Measurements from ENCODE around the gene C17orf113. TPM values are rescaled to one million over a fixed set of nuclear protein-coding genes. Genes with fewer than 3 reads are reported as not detected.

C17orf113 gene
- total RNA-seq, 2 experiments from 2014 or later: 0.04 to 0.08 TPM

GRCh38 chr17:42051645-42052044 is 1.2 kb upstream of the C17orf113 start:
- POLR2A ChIA-PET: no interaction called here

GRCh38 chr17:42051013-42051400 is 606 bp upstream of the C17orf113 start:
- POLR2A ChIA-PET: no interaction called here
- CTCF ChIA-PET: interaction anchor here (0.9 to 1.2 kb wide), 3 partner anchors 25 to 50 kb away, joined by 3 to 5 read pairs (median 4); partner anchors contain the start of gene NKIRAS2

More at GRCh38 chr17:42051645-42052044, 1.2 kb upstream of the C17orf113 start:
- CTCF ChIA-PET: interaction anchor here (0.9 to 1.2 kb wide), 3 partner anchors 25 to 50 kb away, joined by 3 to 5 read pairs (median 4); partner anchors contain the start of gene NKIRAS2

- POLR2A ChIA-PET: no interaction called here
Observed at GRCh38 chr17:42049834-42050392, 488 bp downstream of the C17orf113 start.

GRCh38 chr17:42047343-42047742 is 3.1 kb downstream of the C17orf113 start:
- ChIA-PET CTCF (interaction anchor here (1.2 kb wide), 1 partner anchor 84 kb away, joined by 3 read pairs; no protein-coding TSS in a partner anchor), POLR2A (no interaction called here)

More at GRCh38 chr17:42049834-42050392, 488 bp downstream of the C17orf113 start:
- CTCF ChIA-PET: interaction anchor here (1.1 to 1.2 kb wide), 2 partner anchors 19 to 52 kb away, joined by 3 to 4 read pairs; no protein-coding TSS in a partner anchor

- CTCF ChIA-PET: no interaction called here
- POLR2A ChIA-PET: no interaction called here
Observed at GRCh38 chr17:42045719-42046118, 4.7 kb downstream of the C17orf113 start.

GRCh38 chr17:42042598-42043319 is 7.6 kb downstream of the C17orf113 start:
- CTCF ChIA-PET: interaction anchor here (0.8 kb wide), 1 partner anchor 81 kb away, joined by 3 read pairs; no protein-coding TSS in a partner anchor
- POLR2A ChIA-PET: no interaction called here

GRCh38 chr17:42041619-42042018 is 8.8 kb downstream of the C17orf113 start:
- CTCF ChIA-PET: interaction anchor here (0.7 to 0.8 kb wide), 2 partner anchors 17 to 82 kb away, joined by 3 to 4 read pairs; no protein-coding TSS in a partner anchor
- POLR2A ChIA-PET: interaction anchor here (0.6 kb wide), 1 partner anchor 34 kb away, joined by 7 read pairs; no protein-coding TSS in a partner anchor

- ChIA-PET POLR2A (interaction anchor here (0.6 kb wide), 1 partner anchor 33 kb away, joined by 7 read pairs; no protein-coding TSS in a partner anchor), CTCF (interaction anchor here (1.6 kb wide), 1 partner anchor 16 kb away, joined by 4 read pairs; no protein-coding TSS in a partner anchor)
Observed at GRCh38 chr17:42040818-42041217, 9.6 kb downstream of the C17orf113 start.

GRCh38 chr17:42039794-42040763 is 10.3 kb downstream of the C17orf113 start:
- ChIA-PET POLR2A (no interaction called here), CTCF (interaction anchor here (0.6 to 1.6 kb wide), 4 partner anchors 14 to 57 kb away, joined by 3 to 4 read pairs (median 3); no protein-coding TSS in a partner anchor)

- CTCF ChIA-PET: no interaction called here
- POLR2A ChIA-PET: no interaction called here
Observed at GRCh38 chr17:42038221-42038973, 12.0 kb downstream of the C17orf113 start.

- CTCF ChIA-PET: interaction anchor here (1.2 kb wide), 1 partner anchor 9 kb away, joined by 3 read pairs; no protein-coding TSS in a partner anchor
- POLR2A ChIA-PET: no interaction called here
Observed at GRCh38 chr17:42034059-42034458, 16.3 kb downstream of the C17orf113 start.

- ChIA-PET POLR2A (no interaction called here), CTCF (interaction anchor here (0.6 to 1.5 kb wide), 4 partner anchors 12 to 186 kb away, joined by 3 to 5 read pairs (median 3); partner anchors contain the start of gene NKIRAS2)
Observed at GRCh38 chr17:42031584-42031983, 18.8 kb downstream of the C17orf113 start.

- POLR2A ChIA-PET: no interaction called here
- CTCF ChIA-PET: interaction anchor here (0.6 kb wide), 1 partner anchor 246 kb away, joined by 4 read pairs; no protein-coding TSS in a partner anchor
Observed at GRCh38 chr17:42028791-42029127, 21.6 kb downstream of the C17orf113 start.

- CTCF ChIA-PET: interaction anchor here (0.6 kb wide), 1 partner anchor 246 kb away, joined by 4 read pairs; no protein-coding TSS in a partner anchor
- POLR2A ChIA-PET: no interaction called here
Observed at GRCh38 chr17:42027961-42028790, 22.2 kb downstream of the C17orf113 start.

- ChIA-PET CTCF (interaction anchor here (1.1 kb wide), 1 partner anchor 74 kb away, joined by 3 read pairs; no protein-coding TSS in a partner anchor), POLR2A (interaction anchor here (2.0 kb wide), 1 partner anchor 11 kb away, joined by 8 read pairs; the partner anchor contains the start of gene DNAJC7)
Observed at GRCh38 chr17:42027590-42027889, 22.9 kb downstream of the C17orf113 start.

GRCh38 chr17:42026857-42027589 is 23.4 kb downstream of the C17orf113 start:
- CTCF ChIA-PET: interaction anchor here (0.7 to 2.9 kb wide), 6 partner anchors 9 to 91 kb away, joined by 3 to 15 read pairs (median 3); no protein-coding TSS in a partner anchor
- POLR2A ChIA-PET: interaction anchor here (0.5 to 2.0 kb wide), 2 partner anchors 11 to 249 kb away, joined by 8 read pairs; partner anchors contain the start of gene DNAJC7

- POLR2A ChIA-PET: interaction anchor here (2.0 kb wide), 1 partner anchor 9 kb away, joined by 8 read pairs; the partner anchor contains the start of gene DNAJC7
- CTCF ChIA-PET: interaction anchor here (1.0 to 2.9 kb wide), 9 partner anchors 8 to 92 kb away, joined by 3 to 15 read pairs (median 4); no protein-coding TSS in a partner anchor
Observed at GRCh38 chr17:42025936-42026335, 24.5 kb downstream of the C17orf113 start.

Measured in activated CD8-positive, alpha-beta memory T cell treated with anti-CD3 and anti-CD28 coated beads for 36 hours (primary cell).